GM23338 (cell line): ENCODE measurements around the gene GNAT1. TPM values are rescaled to one million over a fixed set of nuclear protein-coding genes. Genes with fewer than 3 reads are reported as not detected.

Source experiments
- ATAC-seq: fragments of 200-7000 bp; cut with Tn5 transposase; 3 replicates; pipeline ENCODE4 v1.9.1; 2020
- DNase-seq: peaks from one replicate; pipeline ENCODE4 v3.0.0-alpha.2; 2015; ENCODE audit warnings: low spot score
- H2AFZ ChIP-seq: fragments of 200-600 bp; sonication (generic); 2 replicates; pipeline ENCODE4 v1.8.0; 2016; ENCODE audit warnings: antibody characterized with exemption, mild to moderate bottlenecking, moderate library complexity
- H3F3A ChIP-seq: fragments of 200-600 bp; sonication (generic); replicated peaks from 2 replicates; pipeline ENCODE4 v1.8.0; 2017; ENCODE audit warnings: antibody characterized with exemption, mixed run types, low read depth
- H3K27ac ChIP-seq: fragments of 200-600 bp; sonication (generic); 2 replicates; pipeline ENCODE4 v1.6.1; 2016; ENCODE audit warnings: low read depth
- H3K27me3 ChIP-seq: fragments of 200-600 bp; sonication (generic); 2 replicates; pipeline ENCODE4 v1.8.0; 2016; ENCODE audit warnings: mild to moderate bottlenecking, mixed run types, moderate library complexity; ENCODE audit not compliant: insufficient read depth
- H3K36me3 ChIP-seq: fragments of 200-600 bp; sonication (generic); 2 replicates; pipeline ENCODE4 v1.8.0; 2016; ENCODE audit warnings: mild to moderate bottlenecking; ENCODE audit not compliant: insufficient read depth
- H3K4me1 ChIP-seq: fragments of 200-600 bp; sonication (generic); 2 replicates; pipeline ENCODE4 v1.8.0; 2016; ENCODE audit warnings: mild to moderate bottlenecking, moderate library complexity; ENCODE audit not compliant: insufficient read depth
- H3K4me2 ChIP-seq: fragments of 200-600 bp; sonication (generic); 2 replicates; pipeline ENCODE4 v1.7.1; 2017; ENCODE audit warnings: mixed run types
- H3K4me3 ChIP-seq: fragments of 200-600 bp; sonication (generic); 2 replicates; pipeline ENCODE4 v1.6.1; 2016; ENCODE audit warnings: mixed run types
- H3K79me2 ChIP-seq: fragments of 200-600 bp; sonication (generic); replicated peaks from 2 replicates; pipeline ENCODE4 v1.8.0; 2017; ENCODE audit warnings: mild to moderate bottlenecking; ENCODE audit not compliant: insufficient read depth
- H3K9me2 ChIP-seq: fragments of 200-600 bp; sonication (generic); 2 replicates; pipeline ENCODE4 v1.8.0; 2017; ENCODE audit not compliant: insufficient read depth
- H4K20me1 ChIP-seq: fragments of 200-600 bp; sonication (generic); replicated peaks from 2 replicates; pipeline ENCODE4 v1.8.0; 2017; ENCODE audit warnings: mild to moderate bottlenecking; ENCODE audit not compliant: insufficient read depth
- H3K27ac Mint-ChIP-seq: 2 replicates; pipeline ENCODE4 v1.8.0; 2020; ENCODE audit warnings: inconsistent platforms, mild to moderate bottlenecking, moderate library complexity, mixed read lengths
- H3K27me3 Mint-ChIP-seq: 3 replicates; pipeline ENCODE4 v1.8.0; 2022; ENCODE audit warnings: low read depth, mild to moderate bottlenecking, moderate library complexity, mixed read lengths, inconsistent platforms; ENCODE audit not compliant: insufficient read depth, poor library complexity
- H3K36me3 Mint-ChIP-seq: 3 replicates; pipeline ENCODE4 v1.8.0; 2021; ENCODE audit warnings: low read depth, mild to moderate bottlenecking, inconsistent platforms, moderate library complexity, mixed read lengths
- H3K4me1 Mint-ChIP-seq: 3 replicates; pipeline ENCODE4 v1.8.0; 2020; ENCODE audit warnings: mild to moderate bottlenecking, inconsistent platforms, mixed read lengths
- H3K4me3 Mint-ChIP-seq: 3 replicates; pipeline ENCODE4 v1.8.0; 2021; ENCODE audit warnings: moderate library complexity, mild to moderate bottlenecking, inconsistent platforms, mixed read lengths
- H3K9me3 Mint-ChIP-seq: 3 replicates; pipeline ENCODE4 v1.8.0; 2020; ENCODE audit warnings: moderate library complexity, mild to moderate bottlenecking, inconsistent platforms, mixed read lengths
- EZH2 ChIP-seq: fragments of 200-600 bp; sonication (generic); IDR thresholded peaks from one replicate; pipeline ENCODE4 v1.8.0; 2017; ENCODE audit warnings: antibody characterized with exemption, mild to moderate bottlenecking, low read depth; ENCODE audit not compliant: unreplicated experiment
- STAT1 ChIP-seq: IDR thresholded peaks from one replicate; pipeline ENCODE4 v1.6.1; 2016; ENCODE audit warnings: antibody characterized with exemption; ENCODE audit not compliant: unreplicated experiment
- ZNF462 ChIP-seq: fragments of 250-450 bp; sonication (Bioruptor Pico); IDR thresholded peaks from 2 replicates; pipeline ENCODE4 v1.5.0; 2020; ENCODE audit warnings: mild to moderate bottlenecking, moderate library complexity
- polyA plus RNA-seq: library from polyadenylated mRNA; unstranded; fragments of >200 nt; fragmentation: Nextera tagmentation; extraction: Ambion mirVana; gene quantifications from 2 replicates; pipeline ENCODE4 v1.2.1, GENCODE V29; 2016
- total RNA-seq: library from RNA; depleted of rRNA; stranded (reverse); fragments of >200 nt; shearing (Covaris generic); gene quantifications from 2 replicates; pipeline ENCODE4 v1.2.3, GENCODE V29; 2014
- TF ChIP-seq, protein P1 (sequence below): IDR thresholded peaks from 2 replicates; pipeline ENCODE4 v1.6.1; 2016; ENCODE audit warnings: antibody characterized with exemption

GNAT1 gene
- total and polyA plus RNA-seq, 2 experiments from 2014 or later = not detected

GRCh38 chr3:50168791-50169190 lies 22.6 kb upstream of the GNAT1 start:
- Histone ChIP-seq H3F3A (no peaks in the 10 kb centered on the region), H3K4me2 (no peak overlapping the region), H4K20me1 (peaks cover 14% of the 10 kb centered on the region; the same call in 1 of the 2 replicates), H3K9me2 (no peaks in the 10 kb centered on the region), H3K4me1 (peaks cover 32% of the 10 kb centered on the region), H3K27me3 (no peaks in the 10 kb centered on the region), H3K27ac (no peak overlapping the region), H3K4me3 (no peak overlapping the region), H3K79me2 (peaks cover 28% of the 10 kb centered on the region), H3K36me3 (no peaks in the 10 kb centered on the region; the same call in 1 of the 2 replicates), H2AFZ (no peak overlapping the region)
- Mint-ChIP-seq H3K4me1 (peaks cover 53% of the 10 kb centered on the region), H3K4me3 (no peak overlapping the region), H3K9me3 (no peaks in the 10 kb centered on the region), H3K27me3 (peaks cover 4% of the 10 kb centered on the region), H3K36me3 (peaks cover 5% of the 10 kb centered on the region; the same call in 2 of the 3 replicates), H3K27ac (no peak overlapping the region)
- ATAC-seq = no peak
- DNase-seq = no peak
- TF ChIP-seq, protein P1, sequence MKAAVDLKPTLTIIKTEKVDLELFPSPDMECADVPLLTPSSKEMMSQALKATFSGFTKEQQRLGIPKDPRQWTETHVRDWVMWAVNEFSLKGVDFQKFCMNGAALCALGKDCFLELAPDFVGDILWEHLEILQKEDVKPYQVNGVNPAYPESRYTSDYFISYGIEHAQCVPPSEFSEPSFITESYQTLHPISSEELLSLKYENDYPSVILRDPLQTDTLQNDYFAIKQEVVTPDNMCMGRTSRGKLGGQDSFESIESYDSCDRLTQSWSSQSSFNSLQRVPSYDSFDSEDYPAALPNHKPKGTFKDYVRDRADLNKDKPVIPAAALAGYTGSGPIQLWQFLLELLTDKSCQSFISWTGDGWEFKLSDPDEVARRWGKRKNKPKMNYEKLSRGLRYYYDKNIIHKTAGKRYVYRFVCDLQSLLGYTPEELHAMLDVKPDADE = no peak
- TF ChIP-seq ZNF462 (CRISPR knock-in tag) (no peak), STAT1 (no peak), EZH2 (no peak)
